Measurements from ENCODE around the gene EVI2A.

GRCh38 chr17:31310260-31310659 lies 11.2 kb downstream of the EVI2A start:
- no peak for TF ChIP-seq POLR2A (IDR thresholded peaks at IDR 0.05; ENCODE audit: low read length)
- no peak for TF ChIP-seq GATA1 (IDR thresholded peaks at IDR 0.05; ENCODE audit: low read depth, low read length)

All from erythroblast (primary cell).